NCI-H2107 treated with DMSO at 0.1 percent for 48 hours (cell line): Measurements from ENCODE around the gene ZNF385A.

Experiments
- DNase-seq: peaks from one replicate; lab custom pipeline; 2025; ENCODE audit not compliant: unreplicated experiment; lab: John Stamatoyannopoulos, UW

The ZNF385A gene

GRCh38 chr12:54416687-54417603, 32.4 kb upstream of the ZNF385A start:
- no peak for DNase-seq

- no peak for DNase-seq
Measured at GRCh38 chr12:54415221-54415929, 30.8 kb upstream of the ZNF385A start.

GRCh38 chr12:54413284-54414190, 29.0 kb upstream of the ZNF385A start:
- DNase-seq: no peak

GRCh38 chr12:54412786-54413185, 28.3 kb upstream of the ZNF385A start:
- no peak for DNase-seq

- no peak for DNase-seq
Measured at GRCh38 chr12:54412348-54412747, 27.8 kb upstream of the ZNF385A start.

GRCh38 chr12:54411391-54412241, 27.1 kb upstream of the ZNF385A start:
- no peak for DNase-seq

- no peak for DNase-seq
Measured at GRCh38 chr12:54409267-54409666, 24.7 kb upstream of the ZNF385A start.

- no peak for DNase-seq
Measured at GRCh38 chr12:54407183-54407905, 22.8 kb upstream of the ZNF385A start.

- DNase-seq: no peak
Measured at GRCh38 chr12:54405573-54405972, 21.0 kb upstream of the ZNF385A start.

GRCh38 chr12:54405106-54405505, 20.6 kb upstream of the ZNF385A start:
- DNase-seq: no peak

GRCh38 chr12:54404061-54405004, 19.8 kb upstream of the ZNF385A start:
- peak; percentile 46 for DNase-seq

GRCh38 chr12:54401119-54401518, 16.6 kb upstream of the ZNF385A start:
- DNase-seq: no peak

GRCh38 chr12:54398995-54399793, 14.7 kb upstream of the ZNF385A start:
- DNase-seq: peak; percentile 81

GRCh38 chr12:54398218-54398617, 13.7 kb upstream of the ZNF385A start:
- no peak for DNase-seq

- no peak for DNase-seq
Measured at GRCh38 chr12:54397157-54397556, 12.6 kb upstream of the ZNF385A start.

GRCh38 chr12:54395545-54395944, 11.0 kb upstream of the ZNF385A start:
- no peak for DNase-seq

- no peak for DNase-seq
Measured at GRCh38 chr12:54394986-54395385, 10.5 kb upstream of the ZNF385A start.

- DNase-seq: peak; percentile 67
Measured at GRCh38 chr12:54394281-54394719, 9.8 kb upstream of the ZNF385A start.
